Right lobe of liver (tissue), 6 donors: Measurements from ENCODE around the gene SLAIN2. TPM values are rescaled to one million over a fixed set of nuclear protein-coding genes. Genes with fewer than 3 reads are reported as not detected.

Source experiments
- ATAC-seq, 4 donors: fragments of 200-7000 bp; cut with Tn5 transposase; one replicate each; pipeline ENCODE4 v1.9.1; 2020; ENCODE audit warnings: mild to moderate bottlenecking in 4 of 4, moderate library complexity in 4 of 4
- DNase-seq, 3 donors: peaks; one replicate each; pipeline ENCODE4 v3.0.0-alpha.2; 2020
- H3K27ac ChIP-seq, 3 donors: fragments of 200-600 bp; one replicate each; pipeline ENCODE4 v1.8.0; 2022
- H3K27me3 ChIP-seq, 2 donors: fragments of 200-600 bp; one replicate each; pipeline ENCODE4 v1.8.0; 2022
- H3K36me3 ChIP-seq, 4 donors: fragments of 200-600 bp; sonication (generic) in 1 of 4; one replicate each; pipeline versions ENCODE4 v1.5.1 to v1.8.0; 2017 to 2022; ENCODE audit warnings: control low read depth in 1 of 4
- H3K4me1 ChIP-seq, 4 donors: fragments of 200-600 bp; sonication (generic) in 1 of 4; one replicate each; pipeline versions ENCODE4 v1.5.1 to v1.8.0; 2017 to 2022; ENCODE audit warnings: control low read depth in 1 of 4
- H3K4me3 ChIP-seq, 3 donors: fragments of 200-600 bp; one replicate each; pipeline ENCODE4 v1.8.0; 2022
- H3K9me3 ChIP-seq, 4 donors: fragments of 200-600 bp; sonication (generic) in 1 of 4; one replicate each; pipeline versions ENCODE4 v1.5.1 to v1.8.0; 2017 to 2022; ENCODE audit warnings: control low read depth in 1 of 4
- POLR2A ChIP-seq: fragments of 450-650 bp; IDR thresholded peaks from one replicate; pipeline ENCODE4 v1.6.1; 2017; ENCODE audit warnings: antibody characterized with exemption, mild to moderate bottlenecking
- WGBS: methylation state at CpG from one replicate; pipeline ENCODE4 v1.1.6; 2018; ENCODE audit warnings: low coverage, low lambda C conversion rate; ENCODE audit not compliant: insufficient coverage; ENCODE audit errors: missing lambda C conversion rate; 5-methylcytosine and 5-hydroxymethylcytosine counted together
- intact Hi-C, 2 donors: fragments of 100-400 bp; cut with DNase I; formaldehyde crosslinking; loops; one replicate each; pipeline versions ENCODE4 v1.11.2 to v1.14.1; 2022
- total RNA-seq, 6 experiments: library from RNA; depleted of rRNA in 2 of 6; stranded (reverse); fragments of >200 nt in 2 of 6; fragmentation: NEBNext Ultra II Directional in 3 of 6; extraction: Animal tissue kit (Norgen Biotek cat#: 25700) in 3 of 6; gene quantifications; one replicate each; pipeline versions ENCODE4 v1.1.0 to v1.2.4, GENCODE V29; 2016 to 2023
- TF ChIP-seq, protein P1 (sequence below), 4 donors: fragments of 200-600 bp in 3 of 4; fragments of 450-650 bp in 1 of 4; IDR thresholded peaks; one replicate each; pipeline versions ENCODE4 v1.5.1 to v1.8.0; 2016 to 2022; ENCODE audit warnings: antibody characterized with exemption in 4 of 4, mild to moderate bottlenecking in 2 of 4
- donor health status: DM: no; HTN: yes; CAD: no.
- donor health status: DM: no; HTN: no; CAD: no.
- donor health status: DM: no; HTN: no; CAD: no.
- donor health status: DM: no; HTN: yes; CAD: no.
- donor health status: DM: no; HTN: yes; CAD: no.

The SLAIN2 gene
- total RNA-seq, 6 experiments from 2014 or later: 36.4 to 80.6 (median 45.1) TPM

DNA sequence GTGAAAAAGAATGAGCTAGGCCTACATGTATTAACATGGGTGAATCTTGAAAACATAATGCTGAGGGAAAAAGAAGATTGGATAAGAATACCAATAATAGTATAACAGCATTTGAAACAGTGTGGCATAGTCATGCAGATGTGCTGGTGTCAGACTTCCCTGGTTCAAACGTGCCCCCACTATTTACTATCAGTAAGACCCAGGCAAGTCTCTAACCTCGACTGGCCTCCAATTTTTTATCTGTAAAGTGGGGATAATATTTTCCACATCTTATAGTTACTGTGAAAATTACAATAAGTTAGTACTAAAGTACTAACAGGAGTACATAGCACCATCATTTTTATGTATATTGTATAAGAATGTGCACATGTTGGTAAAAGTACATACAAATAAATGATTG lies 17.0 kb upstream of the SLAIN2 start:
- no peaks in the 10 kb centered on the region for H3K9me3 ChIP-seq
- no peak overlapping the region for H3K27ac ChIP-seq
- no peaks in the 10 kb centered on the region for H3K27me3 ChIP-seq
- WGBS: 53% methylated on average over 2 of the region's 2 CpGs
- H3K36me3 ChIP-seq: no peaks in the 10 kb centered on the region
- no peak overlapping the region for H3K4me3 ChIP-seq
- DNase-seq (no peak), ATAC-seq (no peak)
- intact Hi-C loops: no loop called here
- peaks cover 0 to 5% (median 0%) of the 10 kb centered on the region in 4 donors for H3K4me1 ChIP-seq
- no peak for TF ChIP-seq POLR2A
- TF ChIP-seq, protein P1, sequence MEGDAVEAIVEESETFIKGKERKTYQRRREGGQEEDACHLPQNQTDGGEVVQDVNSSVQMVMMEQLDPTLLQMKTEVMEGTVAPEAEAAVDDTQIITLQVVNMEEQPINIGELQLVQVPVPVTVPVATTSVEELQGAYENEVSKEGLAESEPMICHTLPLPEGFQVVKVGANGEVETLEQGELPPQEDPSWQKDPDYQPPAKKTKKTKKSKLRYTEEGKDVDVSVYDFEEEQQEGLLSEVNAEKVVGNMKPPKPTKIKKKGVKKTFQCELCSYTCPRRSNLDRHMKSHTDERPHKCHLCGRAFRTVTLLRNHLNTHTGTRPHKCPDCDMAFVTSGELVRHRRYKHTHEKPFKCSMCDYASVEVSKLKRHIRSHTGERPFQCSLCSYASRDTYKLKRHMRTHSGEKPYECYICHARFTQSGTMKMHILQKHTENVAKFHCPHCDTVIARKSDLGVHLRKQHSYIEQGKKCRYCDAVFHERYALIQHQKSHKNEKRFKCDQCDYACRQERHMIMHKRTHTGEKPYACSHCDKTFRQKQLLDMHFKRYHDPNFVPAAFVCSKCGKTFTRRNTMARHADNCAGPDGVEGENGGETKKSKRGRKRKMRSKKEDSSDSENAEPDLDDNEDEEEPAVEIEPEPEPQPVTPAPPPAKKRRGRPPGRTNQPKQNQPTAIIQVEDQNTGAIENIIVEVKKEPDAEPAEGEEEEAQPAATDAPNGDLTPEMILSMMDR (IDR thresholded peaks at IDR 0.05): no peak

DNA sequence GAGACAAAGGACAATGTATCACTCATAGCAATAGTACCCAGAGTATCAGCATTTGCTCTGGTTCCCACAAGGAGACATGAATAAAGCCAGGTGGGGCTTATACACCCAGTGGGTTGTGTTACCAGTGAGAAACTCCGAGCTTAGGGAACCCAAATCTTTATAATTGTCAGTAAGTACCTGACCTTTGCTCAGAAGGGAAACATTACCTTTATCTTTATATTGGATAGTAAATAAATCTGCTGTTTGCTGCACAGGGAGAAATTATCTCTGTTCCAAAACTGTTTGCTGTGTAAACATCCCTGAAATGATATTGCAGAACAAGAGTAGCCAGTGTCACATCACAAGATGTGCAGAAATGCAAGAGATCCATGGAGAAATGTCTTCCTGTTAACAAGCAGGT lies 12.1 kb upstream of the SLAIN2 start:
- H3K27me3 ChIP-seq: no peaks in the 10 kb centered on the region
- peaks cover 0 to 19% (median 0%) of the 10 kb centered on the region in 4 donors for H3K4me1 ChIP-seq
- 8% methylated on average over 1 of the region's 1 CpG for WGBS
- peak; percentile 82 to 96 (median 85) for ATAC-seq
- no peaks in the 10 kb centered on the region for H3K9me3 ChIP-seq
- TF ChIP-seq POLR2A: no peak
- TF ChIP-seq, protein P1 (IDR thresholded peaks at IDR 0.05): no peak
- H3K4me3 ChIP-seq: no peak overlapping the region
- intact Hi-C loops: no loop called here
- H3K36me3 ChIP-seq: no peaks in the 10 kb centered on the region
- DNase-seq: no peak
- H3K27ac ChIP-seq: no peak overlapping the region

DNA sequence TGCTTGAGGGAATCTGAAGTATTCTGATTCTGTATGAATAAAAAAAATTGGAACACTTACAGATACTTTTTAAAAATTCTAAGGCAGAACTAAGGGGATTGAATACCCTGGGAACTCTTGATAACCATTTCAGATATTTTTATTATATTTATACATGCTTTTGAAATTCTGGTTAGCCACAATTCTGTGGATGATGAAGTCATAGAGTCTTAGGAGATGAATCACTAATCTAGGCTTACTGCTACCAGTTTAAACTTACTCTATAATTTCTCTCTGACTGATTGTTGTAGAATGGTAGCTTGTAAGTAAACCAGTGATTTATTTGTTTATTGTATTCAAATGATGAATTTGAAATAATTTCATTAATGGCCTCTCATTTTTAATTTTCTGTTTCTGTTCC lies 11.4 kb upstream of the SLAIN2 start:
- H3K9me3 ChIP-seq: no peaks in the 10 kb centered on the region
- peaks cover 0 to 19% (median 0%) of the 10 kb centered on the region in 4 donors for H3K4me1 ChIP-seq
- no peak overlapping the region for H3K27ac ChIP-seq
- no peak overlapping the region for H3K4me3 ChIP-seq
- DNase-seq: no peak
- intact Hi-C loops: no loop called here
- ATAC-seq: peak in 1 of 4 donors; percentile 23
- no peaks in the 10 kb centered on the region for H3K27me3 ChIP-seq
- no peaks in the 10 kb centered on the region for H3K36me3 ChIP-seq
- TF ChIP-seq POLR2A: no peak
- TF ChIP-seq, protein P1 (IDR thresholded peaks at IDR 0.05): no peak

DNA sequence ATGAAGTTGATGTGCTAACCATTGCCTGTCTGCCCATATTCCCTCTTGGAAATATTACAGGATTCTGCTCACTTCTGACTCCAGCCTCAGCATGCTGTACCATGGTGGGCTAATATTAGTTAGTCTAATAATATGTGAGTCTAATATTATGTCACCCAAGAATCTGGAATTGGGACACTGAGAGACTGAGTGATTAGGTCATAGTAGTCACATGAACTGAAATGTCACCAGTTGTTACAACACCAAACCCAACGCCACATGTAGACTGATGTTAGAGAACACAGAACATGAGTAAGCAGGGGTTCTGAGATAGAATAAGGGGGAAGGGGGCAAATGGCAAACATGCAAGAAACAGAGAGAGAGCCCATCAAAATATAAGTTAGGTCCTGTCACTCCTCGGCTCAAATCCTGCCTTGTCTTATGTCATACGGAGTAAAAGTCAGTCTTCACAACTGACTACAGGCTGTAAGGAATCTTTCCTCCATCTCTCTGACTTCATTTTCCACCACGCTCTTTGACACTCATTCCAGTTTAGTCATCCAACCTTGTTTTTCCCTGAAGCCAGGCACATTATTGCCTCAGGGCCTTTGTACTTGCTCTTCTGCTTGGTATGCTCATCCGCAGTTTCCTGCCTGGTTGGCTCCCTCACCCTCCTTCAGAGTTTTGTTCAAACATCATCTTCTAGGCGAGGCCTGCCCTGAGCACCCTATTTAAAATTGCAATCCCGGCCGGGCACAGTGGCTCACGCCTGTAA lies 9.6 kb upstream of the SLAIN2 start:
- no peak overlapping the region for H3K4me3 ChIP-seq
- no peaks in the 10 kb centered on the region for H3K27me3 ChIP-seq
- ATAC-seq (peak; percentile 19 to 73 (median 47)), DNase-seq (no peak)
- no peaks in the 10 kb centered on the region for H3K36me3 ChIP-seq
- H3K4me1 ChIP-seq: peaks cover 0 to 19% (median 0%) of the 10 kb centered on the region in 4 donors
- intact Hi-C loops: no loop called here
- WGBS: 82% methylated on average over 9 of the region's 9 CpGs
- no peak overlapping the region for H3K27ac ChIP-seq
- TF ChIP-seq POLR2A: no peak
- TF ChIP-seq, protein P1 (IDR thresholded peaks at IDR 0.05): no peak
- H3K9me3 ChIP-seq: no peaks in the 10 kb centered on the region
